ENCODE measurements around the gene BCAS1.
A peak's percentile ranks its signal among the peaks of the same experiment; 100 is the strongest.
"Not testable (repeated sequence)": the region's sequence is repeated elsewhere in the genome, so short reads cannot be mapped to it uniquely, and the experiment has no call there.

BCAS1 gene

DNA sequence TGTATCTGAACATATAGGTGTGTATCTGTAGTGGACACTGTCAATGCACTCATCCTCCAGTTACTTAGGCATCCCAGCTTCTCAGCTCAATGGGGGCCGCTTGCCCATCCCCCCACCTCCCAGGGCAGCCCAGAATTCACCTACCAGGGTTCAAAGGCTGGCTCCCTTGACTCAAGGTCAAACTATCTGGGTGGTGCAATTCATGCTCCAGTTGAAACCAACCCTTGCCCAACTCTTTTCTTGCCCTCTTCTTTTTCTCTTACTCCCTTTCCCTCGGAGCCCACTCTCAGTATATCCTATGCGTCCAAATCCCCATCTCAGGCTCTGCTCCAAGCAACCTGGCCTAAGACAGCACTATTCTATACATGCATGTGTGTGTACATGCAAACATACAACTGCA is 127.4 kb downstream of the BCAS1 start:
- no peak for DNase-seq (ENCODE audit: low read depth in 2 of 2)

GRCh38 chr20:53942472-53942816 is 128.0 kb downstream of the BCAS1 start:
- no peak for DNase-seq (ENCODE audit: low read depth in 2 of 2)

- no peak for DNase-seq (ENCODE audit: low read depth in 2 of 2)
Measured at GRCh38 chr20:53941680-53942471, 128.5 kb downstream of the BCAS1 start.

GRCh38 chr20:53940907-53941545 is 129.4 kb downstream of the BCAS1 start:
- no peak for DNase-seq (ENCODE audit: low read depth in 2 of 2)

DNA sequence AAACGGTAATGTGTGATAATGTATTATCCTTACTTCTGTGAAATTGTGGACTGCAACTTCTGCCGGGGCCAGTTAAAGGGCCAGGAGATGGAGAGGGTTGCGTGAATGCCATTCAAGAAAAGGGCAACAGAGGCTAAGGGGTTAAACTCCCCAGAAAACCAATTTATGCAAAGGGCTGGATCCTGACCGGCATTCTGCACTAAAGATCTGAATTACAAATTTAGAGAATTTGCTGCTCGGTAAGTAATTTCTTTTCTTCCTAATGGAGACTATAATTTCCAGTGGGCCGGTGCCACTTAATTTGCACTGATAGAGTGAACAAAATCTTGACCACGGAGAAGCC is 130.1 kb downstream of the BCAS1 start:
- DNase-seq (ENCODE audit: low read depth in 2 of 2) = no peak

- DNase-seq (ENCODE audit: low read depth in 2 of 2) = peak; percentile 42 to 53
Measured at GRCh38 chr20:53939572-53940359, 130.6 kb downstream of the BCAS1 start.

DNA sequence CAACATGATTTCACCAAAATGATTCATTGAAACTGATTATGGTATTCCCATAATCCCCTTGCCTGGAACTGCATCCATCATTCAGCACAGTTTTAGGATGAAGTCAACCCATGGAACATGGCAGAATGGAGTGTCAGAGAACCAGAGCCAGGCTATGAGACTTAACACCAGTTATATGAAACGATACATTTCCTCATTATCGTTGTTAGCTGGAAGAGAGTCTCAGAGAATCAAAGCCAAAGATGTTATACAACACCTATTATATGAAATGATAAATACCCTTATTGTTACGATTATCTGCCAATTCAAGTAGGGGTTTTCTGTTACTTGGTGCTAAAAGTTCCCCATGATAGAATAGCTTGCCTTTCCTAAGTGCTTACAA is 131.2 kb downstream of the BCAS1 start:
- DNase-seq (ENCODE audit: low read depth in 2 of 2) = no peak

DNA sequence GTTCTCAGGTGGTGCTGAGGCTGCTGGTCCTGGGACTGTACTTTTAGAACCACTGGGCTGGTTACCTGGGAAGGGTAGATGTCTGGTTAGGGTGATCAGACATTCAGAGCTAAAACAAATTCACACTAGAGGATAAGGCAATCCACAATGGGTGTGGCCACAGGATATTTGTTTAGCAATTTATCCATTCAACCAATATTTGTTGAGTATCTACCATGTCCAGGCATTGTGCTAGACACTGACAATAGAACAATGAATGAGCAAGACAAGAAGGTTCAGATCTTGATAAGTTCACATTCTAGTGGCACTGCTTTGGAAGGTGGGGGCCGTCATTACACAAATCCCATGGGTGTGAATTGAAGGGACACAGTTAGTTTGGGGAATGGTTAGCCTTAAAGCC is 131.7 kb downstream of the BCAS1 start:
- no peak for DNase-seq (ENCODE audit: low read depth in 2 of 2)

GRCh38 chr20:53937929-53938367 is 132.4 kb downstream of the BCAS1 start:
- DNase-seq (ENCODE audit: low read depth in 2 of 2) = no peak

DNA sequence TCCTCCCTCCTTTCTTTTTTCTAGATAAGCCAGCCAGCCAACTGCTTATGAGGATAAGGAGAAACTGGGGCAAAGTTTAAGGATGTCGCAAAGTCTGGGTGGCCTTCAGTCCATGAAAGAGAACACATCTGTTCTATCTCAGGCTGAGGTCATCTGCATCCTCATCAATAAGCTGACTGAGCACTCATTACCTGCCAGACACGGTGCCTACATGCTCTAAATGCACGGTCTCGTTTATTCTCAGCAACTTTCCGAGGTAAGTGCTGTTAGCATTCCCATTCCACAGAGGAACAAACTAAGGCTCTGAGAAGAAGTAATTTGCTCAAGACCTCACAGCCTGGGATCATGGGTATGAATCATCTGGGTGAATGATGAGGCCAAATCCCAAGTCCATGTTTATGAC is 133.1 kb downstream of the BCAS1 start:
- no peak for DNase-seq (ENCODE audit: low read depth in 2 of 2)

DNA sequence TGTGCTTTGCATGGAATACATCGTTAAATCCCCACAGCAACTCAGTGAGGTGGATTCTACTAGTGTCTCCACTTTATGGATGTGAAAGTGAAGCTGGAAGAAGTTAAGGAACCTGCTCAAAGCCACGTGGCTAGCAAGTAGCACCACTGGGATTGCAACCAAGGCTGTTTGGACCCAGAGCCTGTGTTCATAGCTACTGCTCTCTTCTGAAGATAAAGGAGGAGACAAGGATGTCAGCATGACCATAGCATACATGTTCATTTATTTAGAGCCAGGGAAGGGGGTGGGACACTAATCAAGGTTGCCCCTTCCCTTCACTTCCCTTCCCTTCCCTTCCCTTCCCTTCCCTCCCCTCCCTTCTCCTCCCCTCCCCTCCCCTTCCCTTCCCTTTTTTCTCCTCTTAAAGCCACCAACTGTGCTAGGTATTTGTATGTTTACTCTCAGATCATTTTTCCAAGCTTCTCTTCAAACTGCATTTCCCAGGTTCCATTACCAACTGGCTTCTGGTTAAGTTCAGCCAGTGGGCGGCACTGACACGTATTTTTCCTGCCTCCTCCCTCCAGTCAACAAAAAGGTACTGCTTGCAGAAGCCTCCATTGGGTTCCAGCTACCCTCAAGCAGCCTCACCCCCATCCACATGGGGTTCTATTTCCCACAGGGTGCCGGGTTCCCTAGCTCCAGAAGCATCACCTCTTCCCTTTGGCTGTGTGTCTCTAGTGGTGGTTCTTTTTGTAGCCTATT is 134.9 kb downstream of the BCAS1 start:
- DNase-seq (ENCODE audit: low read depth in 2 of 2) = no peak

DNA sequence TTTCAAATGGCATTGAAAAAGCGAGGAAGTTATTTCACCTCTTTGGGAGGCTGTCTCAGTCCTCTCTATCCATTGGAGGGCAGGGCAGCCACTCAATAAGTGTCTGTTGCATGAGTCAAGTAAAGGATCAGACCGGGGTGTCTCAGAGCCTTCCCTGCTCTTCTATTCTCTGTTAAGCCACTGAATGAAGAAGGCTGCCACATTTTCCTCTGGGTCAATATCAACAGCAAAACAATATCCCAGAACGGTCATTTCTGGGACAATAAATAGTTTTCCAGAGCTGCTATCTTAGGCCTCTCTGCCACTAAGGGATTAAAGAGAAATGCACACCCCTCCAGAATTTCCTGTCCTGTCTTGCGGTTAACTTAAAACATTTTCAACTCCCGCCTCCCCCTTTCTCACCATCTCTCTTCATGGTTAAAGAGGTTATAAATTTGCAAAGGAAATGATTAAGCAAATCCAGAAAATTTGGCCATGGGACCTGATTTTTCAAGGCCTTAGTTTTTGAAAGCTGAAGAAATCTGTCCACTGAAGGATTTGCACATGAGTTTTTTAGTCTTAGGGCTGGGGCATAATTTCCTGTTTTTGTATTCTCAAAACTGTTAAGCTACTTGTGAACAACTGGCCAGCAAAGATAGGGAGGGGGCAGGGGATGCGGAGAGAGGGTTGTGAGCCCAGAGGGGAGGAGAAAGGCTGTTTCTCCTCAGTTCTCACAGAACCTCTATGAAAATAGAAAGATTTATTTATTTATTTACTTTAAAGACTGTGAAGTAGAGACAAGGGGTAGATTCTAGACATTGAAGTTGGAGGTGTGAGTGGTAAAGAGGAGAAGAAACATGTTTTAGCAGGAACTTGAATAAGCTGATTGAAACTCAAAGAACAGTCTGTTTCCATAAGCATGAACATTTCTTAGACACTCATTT is 135.7 kb downstream of the BCAS1 start:
- no peak for DNase-seq (ENCODE audit: low read depth in 2 of 2)

- DNase-seq (ENCODE audit: low read depth in 2 of 2) = no peak
Measured at GRCh38 chr20:53933232-53933846, 137.1 kb downstream of the BCAS1 start.

DNA sequence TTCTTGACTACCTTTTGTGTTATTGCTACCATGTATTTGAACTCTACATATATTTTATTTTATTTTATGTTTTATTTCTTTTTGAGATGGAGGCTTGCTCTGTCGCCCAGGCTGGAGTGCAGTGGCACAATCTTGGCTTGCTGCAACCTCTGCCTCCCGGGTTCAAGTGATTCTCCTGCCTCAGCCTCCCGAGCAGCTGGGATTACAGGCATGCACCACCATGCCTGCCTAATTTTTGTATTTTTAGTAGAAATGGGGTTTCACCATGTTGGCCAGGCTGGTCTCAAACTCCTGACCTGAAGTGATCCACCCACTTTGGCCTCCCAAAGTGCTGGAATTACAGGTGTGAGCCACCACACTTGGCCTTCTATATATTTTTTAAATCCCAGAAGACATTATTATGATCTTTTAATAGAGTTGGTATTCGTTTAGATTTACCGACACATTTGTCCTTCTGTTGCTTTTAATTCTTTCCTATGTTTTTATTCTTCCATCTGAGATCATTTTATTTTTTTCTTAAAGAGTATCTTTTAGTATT is 137.7 kb downstream of the BCAS1 start:
- DNase-seq (ENCODE audit: low read depth in 2 of 2) = not testable (repeated sequence)

- no peak for DNase-seq (ENCODE audit: low read depth in 2 of 2)
Measured at GRCh38 chr20:53931597-53931996, 138.8 kb downstream of the BCAS1 start.

- DNase-seq (ENCODE audit: low read depth in 2 of 2) = no peak
Measured at GRCh38 chr20:53930651-53931504, 139.5 kb downstream of the BCAS1 start.

- no peak for DNase-seq (ENCODE audit: low read depth in 2 of 2)
Measured at GRCh38 chr20:53929974-53930650, 140.3 kb downstream of the BCAS1 start.

GRCh38 chr20:53929399-53929798 is 141.0 kb downstream of the BCAS1 start:
- DNase-seq (ENCODE audit: low read depth in 2 of 2) = no peak

DNA sequence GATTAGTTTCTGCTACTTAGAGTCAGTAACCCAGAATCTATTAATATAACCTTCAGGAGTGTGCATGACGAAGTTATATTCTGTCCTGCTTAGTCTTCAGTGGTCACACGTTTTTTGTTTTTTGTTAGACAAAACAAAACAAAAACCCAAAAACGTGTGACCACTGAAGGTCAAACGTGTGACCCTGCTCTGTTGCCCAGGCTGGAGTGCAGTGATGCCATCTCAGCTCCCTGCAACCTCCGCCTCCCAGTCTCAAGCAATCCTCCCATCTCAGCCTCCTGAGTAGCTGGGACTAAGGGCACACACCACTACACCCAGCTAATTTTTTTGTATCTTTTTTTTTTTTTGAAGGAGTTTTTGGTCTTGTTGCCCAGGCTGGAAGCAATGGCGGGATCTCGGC is 142.4 kb downstream of the BCAS1 start:
- no peak for DNase-seq (ENCODE audit: low read depth in 2 of 2)
